ENCODE results near the gene PRRX2. TPM values are rescaled to one million over a fixed set of nuclear protein-coding genes. Genes with fewer than 3 reads are reported as not detected.

The PRRX2 gene
- total RNA-seq, 2 donors from 2014 or later: 3.3 to 6.1 TPM

- DNase-seq (no peak), ATAC-seq (replicated peaks in 1 of 2) (no peak)
These were observed 49.1 kb downstream of the PRRX2 start for GRCh38 chr9:129714511-129715061.

DNA sequence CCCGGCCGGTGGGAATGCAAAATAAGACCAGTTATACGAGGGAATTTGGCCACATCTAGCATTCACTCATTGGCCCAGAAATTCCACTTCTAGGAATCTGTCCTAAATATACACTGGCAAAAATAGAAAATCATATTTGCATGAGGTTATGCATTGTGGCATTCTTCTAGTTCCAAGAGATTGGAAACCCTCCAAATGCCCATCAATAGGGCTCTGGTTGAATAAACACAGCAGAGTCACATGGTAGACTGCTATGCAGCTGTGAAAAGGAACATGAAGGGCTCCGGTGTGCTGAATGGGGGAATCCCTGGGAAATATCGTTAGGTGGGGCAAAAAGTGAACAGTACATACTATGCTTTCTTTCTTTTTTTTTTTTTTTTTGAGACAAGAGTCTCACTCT lies 50.6 kb downstream of the PRRX2 start:
- Mint-ChIP-seq H3K9me3 (no peaks in the 10 kb centered on the region), H3K4me3 (no peak overlapping the region), H3K27me3 (ENCODE audit: low read depth) (peaks cover 17% of the 10 kb centered on the region), H3K4me1 (ENCODE audit: low read depth) (peaks cover 16% of the 10 kb centered on the region), H3K27ac (no peak overlapping the region), H3K36me3 (ENCODE audit: insufficient read depth in 2 of 2) (no peaks in the 10 kb centered on the region)
- no peak for DNase-seq
- ATAC-seq (replicated peaks in 1 of 2): no peak

More at GRCh38 chr9:129714511-129715061, 49.1 kb downstream of the PRRX2 start:
- Mint-ChIP-seq H3K27me3 (ENCODE audit: low read depth) (peaks cover 7% of the 10 kb centered on the region), H3K4me3 (no peak overlapping the region), H3K9me3 (no peaks in the 10 kb centered on the region), H3K36me3 (ENCODE audit: insufficient read depth in 2 of 2) (no peaks in the 10 kb centered on the region), H3K27ac (no peak overlapping the region), H3K4me1 (ENCODE audit: low read depth) (peaks cover 16% of the 10 kb centered on the region)

DNA sequence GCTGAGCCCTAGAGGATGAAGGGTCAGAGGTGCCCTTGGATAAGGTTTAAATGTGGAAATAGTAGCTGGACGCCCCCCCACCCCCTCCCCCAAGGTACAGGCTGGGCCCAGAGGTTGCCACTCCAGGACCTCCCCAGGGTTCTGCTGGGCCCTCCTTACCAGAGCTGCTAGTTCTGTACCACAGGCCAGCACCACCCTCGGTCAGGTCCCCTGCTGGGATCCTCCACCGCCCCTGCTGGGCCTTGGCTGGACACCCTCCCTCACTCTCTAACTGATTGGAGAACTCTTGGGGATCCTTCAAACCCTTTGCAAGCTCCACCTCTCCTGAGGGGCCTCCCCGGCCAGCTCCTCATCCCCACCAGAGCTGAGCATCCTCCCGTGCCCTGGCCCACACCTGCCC lies 52.5 kb downstream of the PRRX2 start:
- H3K27me3 Mint-ChIP-seq (ENCODE audit: low read depth): peaks cover 17% of the 10 kb centered on the region
- peaks cover 2% of the 10 kb centered on the region for H3K4me1 Mint-ChIP-seq (ENCODE audit: low read depth)
- no peaks in the 10 kb centered on the region for H3K36me3 Mint-ChIP-seq (ENCODE audit: insufficient read depth in 2 of 2)
- H3K27ac Mint-ChIP-seq: no peak overlapping the region
- DNase-seq (no peak), ATAC-seq (replicated peaks in 1 of 2) (no peak)
- no peak overlapping the region for H3K4me3 Mint-ChIP-seq
- no peaks in the 10 kb centered on the region for H3K9me3 Mint-ChIP-seq

- Mint-ChIP-seq H3K4me1 (ENCODE audit: low read depth) (no peaks in the 10 kb centered on the region), H3K4me3 (no peak overlapping the region), H3K9me3 (no peaks in the 10 kb centered on the region), H3K36me3 (ENCODE audit: insufficient read depth in 2 of 2) (no peaks in the 10 kb centered on the region), H3K27me3 (ENCODE audit: low read depth) (peaks cover 17% of the 10 kb centered on the region), H3K27ac (no peak overlapping the region)
- ATAC-seq (replicated peaks in 1 of 2) (no peak), DNase-seq (no peak)
These were observed 53.2 kb downstream of the PRRX2 start for GRCh38 chr9:129718647-129719046.

DNA sequence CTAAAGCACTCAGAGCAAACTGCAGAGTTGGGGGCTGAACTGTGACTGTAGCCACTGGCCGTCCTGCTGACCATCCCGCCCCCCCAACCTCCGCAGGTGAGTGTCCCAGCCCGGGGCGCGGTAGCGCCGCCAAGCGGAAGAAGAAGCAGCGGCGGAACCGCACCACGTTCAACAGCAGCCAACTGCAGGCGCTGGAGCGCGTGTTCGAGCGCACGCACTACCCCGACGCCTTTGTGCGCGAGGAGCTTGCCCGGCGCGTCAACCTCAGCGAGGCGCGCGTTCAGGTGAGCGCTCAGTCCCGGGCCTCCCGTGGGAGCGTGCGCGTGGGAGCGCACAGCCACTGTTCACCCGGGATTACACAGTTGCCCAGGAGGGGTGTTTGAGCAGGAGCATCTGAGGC lies 53.7 kb downstream of the PRRX2 start:
- Mint-ChIP-seq H3K27me3 (ENCODE audit: low read depth) (peaks cover 17% of the 10 kb centered on the region), H3K4me3 (no peak overlapping the region), H3K4me1 (ENCODE audit: low read depth) (no peaks in the 10 kb centered on the region)

GRCh38 chr9:129720181-129720864 lies 54.9 kb downstream of the PRRX2 start:
- ATAC-seq (replicated peaks in 1 of 2) (no peak), DNase-seq (no peak)
- Mint-ChIP-seq H3K9me3 (no peaks in the 10 kb centered on the region), H3K4me1 (ENCODE audit: low read depth) (no peaks in the 10 kb centered on the region), H3K27me3 (ENCODE audit: low read depth) (peaks cover 17% of the 10 kb centered on the region), H3K4me3 (no peak overlapping the region), H3K27ac (no peak overlapping the region), H3K36me3 (ENCODE audit: insufficient read depth in 2 of 2) (no peaks in the 10 kb centered on the region)

More for the DNA sequence above, 53.7 kb downstream of the PRRX2 start:
- Mint-ChIP-seq H3K9me3 (no peaks in the 10 kb centered on the region), H3K36me3 (ENCODE audit: insufficient read depth in 2 of 2) (no peaks in the 10 kb centered on the region), H3K27ac (no peak overlapping the region)
- no peak for ATAC-seq (replicated peaks in 1 of 2)
- DNase-seq: no peak

GRCh38 chr9:129720865-129721545 lies 55.6 kb downstream of the PRRX2 start:
- H3K9me3 Mint-ChIP-seq: no peaks in the 10 kb centered on the region
- DNase-seq: no peak
- H3K27ac Mint-ChIP-seq: no peak overlapping the region
- H3K4me3 Mint-ChIP-seq: no peak overlapping the region
- H3K27me3 Mint-ChIP-seq (ENCODE audit: low read depth): peaks cover 11% of the 10 kb centered on the region
- H3K4me1 Mint-ChIP-seq (ENCODE audit: low read depth): no peaks in the 10 kb centered on the region
- H3K36me3 Mint-ChIP-seq (ENCODE audit: insufficient read depth in 2 of 2): no peaks in the 10 kb centered on the region
- no peak for ATAC-seq (replicated peaks in 1 of 2)

DNA sequence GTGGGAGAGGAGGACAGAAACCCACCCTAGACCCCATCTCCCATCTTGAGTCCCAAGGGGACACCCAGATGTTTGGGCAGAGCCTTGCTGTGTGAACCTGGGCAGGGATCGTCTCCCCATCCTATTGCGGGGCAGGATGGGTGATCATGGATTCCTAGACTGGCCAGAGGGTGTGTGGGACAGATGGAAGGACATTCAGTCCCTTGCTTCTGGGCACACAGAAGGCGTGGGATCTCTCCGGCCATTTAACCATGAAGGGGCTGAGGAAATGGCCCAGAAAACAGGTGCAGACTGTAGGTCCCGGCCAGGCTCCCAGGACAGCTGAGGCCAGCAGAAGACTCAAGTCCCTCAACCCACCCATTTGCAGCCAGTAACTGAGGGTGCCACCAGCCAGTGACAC lies 57.5 kb downstream of the PRRX2 start:
- H3K27me3 Mint-ChIP-seq (ENCODE audit: low read depth): peaks cover 11% of the 10 kb centered on the region
- ATAC-seq (replicated peaks in 1 of 2): no peak
- H3K36me3 Mint-ChIP-seq (ENCODE audit: insufficient read depth in 2 of 2): no peaks in the 10 kb centered on the region
- H3K27ac Mint-ChIP-seq: no peak overlapping the region
- no peak overlapping the region for H3K4me3 Mint-ChIP-seq
- peaks cover 5% of the 10 kb centered on the region for H3K4me1 Mint-ChIP-seq (ENCODE audit: low read depth)
- no peak for DNase-seq
- H3K9me3 Mint-ChIP-seq: no peaks in the 10 kb centered on the region

DNA sequence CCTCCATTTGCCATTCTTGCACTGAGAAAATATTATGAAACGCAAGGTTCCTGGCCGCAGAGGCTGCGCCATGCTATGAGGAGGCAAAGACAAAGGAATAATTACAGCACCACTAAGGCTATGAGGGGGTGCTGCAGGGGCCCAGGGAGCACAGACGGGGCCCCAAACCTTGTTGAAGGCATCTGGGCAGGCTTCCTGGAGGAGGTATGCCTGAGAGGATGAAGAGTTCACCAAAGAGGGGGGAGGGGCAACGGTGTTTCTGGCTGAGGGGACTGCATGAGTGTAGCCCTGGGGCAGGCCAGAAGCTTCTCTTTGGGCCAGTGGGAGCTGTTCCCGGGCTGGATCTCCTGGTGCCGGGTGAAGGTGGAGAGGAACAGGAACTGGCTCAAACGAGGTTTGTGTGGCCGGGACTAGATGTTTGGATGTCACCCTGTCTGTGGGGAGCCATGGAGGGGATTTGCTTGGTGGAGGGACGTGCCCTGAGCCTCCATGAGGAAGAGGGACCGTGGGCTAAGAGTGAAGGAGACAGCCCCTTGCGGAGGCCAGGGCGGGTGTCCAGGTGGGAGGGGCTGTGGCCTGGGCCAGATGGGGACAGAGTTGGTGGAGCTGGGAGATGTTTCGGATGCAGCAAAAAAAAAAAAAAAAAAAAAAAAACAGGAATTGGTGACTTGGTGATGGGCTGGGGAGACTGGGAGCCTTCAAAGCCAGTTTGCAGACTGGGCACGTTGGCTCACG lies 59.2 kb downstream of the PRRX2 start:
- H3K27me3 Mint-ChIP-seq (ENCODE audit: low read depth): peaks cover 11% of the 10 kb centered on the region
- no peak overlapping the region for H3K27ac Mint-ChIP-seq
- H3K4me1 Mint-ChIP-seq (ENCODE audit: low read depth): peaks cover 5% of the 10 kb centered on the region
- no peak overlapping the region for H3K4me3 Mint-ChIP-seq
- DNase-seq (no peak), ATAC-seq (replicated peaks in 1 of 2) (no peak)
- H3K9me3 Mint-ChIP-seq: no peaks in the 10 kb centered on the region
- no peaks in the 10 kb centered on the region for H3K36me3 Mint-ChIP-seq (ENCODE audit: insufficient read depth in 2 of 2)

DNA sequence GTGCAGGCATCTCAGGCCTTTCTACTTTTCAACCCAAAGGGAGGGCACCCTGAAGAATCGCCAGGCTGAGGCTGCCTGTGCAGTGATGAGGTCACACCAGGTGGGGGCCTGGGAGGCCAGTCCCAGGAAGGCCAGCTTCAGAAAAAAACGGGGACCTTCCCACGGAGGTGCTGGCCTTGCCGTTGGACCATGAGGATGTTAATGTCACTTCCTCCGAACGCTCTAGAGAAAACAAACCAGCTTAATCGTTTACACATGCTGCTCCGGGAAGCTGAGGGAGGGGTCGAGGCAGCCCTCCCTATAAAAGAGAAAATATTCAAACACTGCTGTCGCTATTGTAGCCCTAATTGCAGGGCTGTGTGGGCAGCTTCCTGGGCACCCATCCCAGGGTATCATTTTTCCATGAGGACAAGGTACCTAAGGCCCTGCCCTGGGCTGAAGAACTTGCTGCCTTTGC lies 60.4 kb downstream of the PRRX2 start:
- no peak overlapping the region for H3K4me3 Mint-ChIP-seq
- no peaks in the 10 kb centered on the region for H3K9me3 Mint-ChIP-seq
- peaks cover 5% of the 10 kb centered on the region for H3K4me1 Mint-ChIP-seq (ENCODE audit: low read depth)
- no peak for DNase-seq
- H3K27me3 Mint-ChIP-seq (ENCODE audit: low read depth): peaks cover under 1% of the 10 kb centered on the region
- no peaks in the 10 kb centered on the region for H3K36me3 Mint-ChIP-seq (ENCODE audit: insufficient read depth in 2 of 2)
- ATAC-seq (replicated peaks in 1 of 2): no peak
- no peak overlapping the region for H3K27ac Mint-ChIP-seq

DNA sequence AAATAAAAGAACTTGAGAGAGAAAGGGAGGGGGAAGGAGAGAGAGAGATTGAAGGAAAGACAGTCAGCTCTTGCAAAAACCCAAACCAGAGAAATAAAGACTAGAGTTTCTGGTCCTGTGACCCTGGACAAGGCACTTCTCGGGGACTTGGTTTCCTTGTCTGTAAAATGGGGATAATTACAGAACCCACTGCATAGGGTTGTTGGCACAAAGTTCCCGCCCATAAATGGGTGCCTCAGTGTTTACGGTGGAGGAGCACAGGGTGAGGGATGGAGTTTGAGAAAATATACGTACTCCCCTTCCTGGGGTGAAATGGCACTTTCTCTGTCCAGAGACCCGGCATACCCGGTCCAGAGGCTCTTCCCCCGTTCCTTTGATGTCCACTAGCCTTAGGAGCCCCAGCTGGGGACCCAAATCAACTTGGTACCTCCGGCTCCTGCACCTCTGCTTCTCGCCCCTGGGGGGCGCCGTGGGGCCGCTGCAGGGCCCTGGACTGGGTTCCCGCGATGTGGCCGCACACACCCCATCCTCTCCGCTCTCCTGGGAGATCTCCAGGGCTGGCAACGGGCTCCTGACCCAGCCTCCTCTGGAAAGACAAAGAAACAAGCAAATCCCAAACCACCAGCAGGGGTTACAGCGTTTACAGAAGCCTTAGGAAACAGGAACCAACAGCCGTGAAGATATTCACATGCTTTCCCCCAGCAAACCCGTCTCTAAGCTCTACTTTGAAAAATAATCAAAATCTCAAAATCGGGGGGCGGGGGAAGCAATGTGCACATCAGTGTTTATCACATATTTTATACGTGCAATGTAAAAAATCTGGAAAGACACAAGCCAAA lies 61.1 kb downstream of the PRRX2 start:
- Mint-ChIP-seq H3K4me1 (ENCODE audit: low read depth) (peaks cover 5% of the 10 kb centered on the region), H3K4me3 (peak overlapping the region; percentile 55), H3K9me3 (no peaks in the 10 kb centered on the region), H3K27ac (no peak overlapping the region), H3K27me3 (ENCODE audit: low read depth) (peaks cover 5% of the 10 kb centered on the region), H3K36me3 (ENCODE audit: insufficient read depth in 2 of 2) (no peaks in the 10 kb centered on the region)
- DNase-seq: peak; percentile 68 to 79
- ATAC-seq (replicated peaks in 1 of 2): peak; percentile 93 to 95

GRCh38 chr9:129728744-129729143 lies 63.3 kb downstream of the PRRX2 start:
- ATAC-seq (replicated peaks in 1 of 2) (no peak), DNase-seq (no peak)
- H3K4me1 Mint-ChIP-seq (ENCODE audit: low read depth): peaks cover 5% of the 10 kb centered on the region
- no peaks in the 10 kb centered on the region for H3K9me3 Mint-ChIP-seq
- peaks cover 6% of the 10 kb centered on the region for H3K27me3 Mint-ChIP-seq (ENCODE audit: low read depth)
- H3K4me3 Mint-ChIP-seq: no peak overlapping the region
- no peak overlapping the region for H3K27ac Mint-ChIP-seq
- no peaks in the 10 kb centered on the region for H3K36me3 Mint-ChIP-seq (ENCODE audit: insufficient read depth in 2 of 2)
